Activated CD4-positive, alpha-beta T cell treated with anti-CD3 and anti-CD28 coated beads for 48 hours (primary cell): Measurements from ENCODE around the gene MOSPD3.

Source experiments
- DNase-seq: peaks from one replicate; pipeline ENCODE4 v3.0.0-alpha.2; 2020

Gene MOSPD3

DNA sequence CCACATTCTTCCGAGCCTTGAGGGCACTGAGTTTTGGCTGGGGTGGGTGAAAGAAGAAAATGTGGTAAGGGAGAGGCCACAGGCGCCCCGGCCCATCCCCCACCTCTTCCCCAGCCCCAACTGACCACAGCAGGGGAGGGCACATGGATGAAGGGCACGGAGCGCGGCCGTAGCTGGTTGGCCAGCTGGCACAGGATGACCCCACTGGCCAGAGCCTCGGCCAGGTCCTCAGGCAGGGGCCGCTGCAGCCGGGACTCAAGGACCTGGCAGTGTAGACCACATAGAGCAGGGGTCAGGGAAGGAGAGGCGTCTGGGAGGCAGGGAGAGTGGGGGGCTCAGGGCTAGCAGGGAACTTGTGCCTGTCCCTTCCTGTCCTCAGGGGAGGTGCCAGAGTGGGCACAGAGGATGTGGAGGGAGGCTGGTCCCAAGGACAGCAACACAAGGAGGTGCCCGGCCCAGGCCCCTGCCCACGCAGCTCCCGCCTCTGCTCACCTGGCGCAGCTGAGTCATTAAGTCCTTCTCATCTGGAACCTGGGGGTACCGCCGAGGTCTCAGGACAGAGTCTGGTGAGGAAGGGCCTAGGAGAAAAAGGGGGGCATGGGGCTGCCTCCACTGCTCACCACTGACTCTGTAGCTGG is 36.5 kb upstream of the MOSPD3 start:
- no peak for DNase-seq

DNA sequence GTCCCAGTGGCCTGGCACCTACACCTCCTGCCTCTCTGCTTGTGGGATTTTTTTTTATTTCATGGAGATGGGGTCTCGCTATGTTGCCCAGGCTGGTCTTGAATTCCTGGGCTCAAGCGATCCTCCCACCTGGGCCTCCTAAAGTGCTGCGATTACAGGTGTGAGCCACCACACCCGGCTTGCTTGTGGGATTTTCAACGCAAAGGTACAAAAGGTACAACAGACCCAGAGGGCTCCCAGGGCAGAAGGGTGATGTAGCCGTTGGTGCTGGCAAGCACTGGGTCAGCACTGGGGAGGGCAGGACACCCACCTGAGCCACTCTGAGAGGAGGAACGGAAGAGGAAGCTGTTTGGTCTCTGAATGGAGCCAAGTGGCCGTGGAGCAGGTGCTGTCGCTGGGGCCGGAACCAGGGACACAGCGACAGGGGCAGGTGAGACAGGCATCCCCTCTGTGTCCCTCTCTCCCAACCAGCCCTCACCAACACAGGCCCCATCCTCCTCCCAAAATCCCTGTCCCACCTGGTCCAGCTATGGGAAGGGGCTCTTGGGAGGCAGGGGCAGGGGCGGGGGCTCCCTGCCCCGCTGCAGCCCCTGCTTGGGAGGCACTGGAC is 35.9 kb upstream of the MOSPD3 start:
- DNase-seq, result no peak

DNA sequence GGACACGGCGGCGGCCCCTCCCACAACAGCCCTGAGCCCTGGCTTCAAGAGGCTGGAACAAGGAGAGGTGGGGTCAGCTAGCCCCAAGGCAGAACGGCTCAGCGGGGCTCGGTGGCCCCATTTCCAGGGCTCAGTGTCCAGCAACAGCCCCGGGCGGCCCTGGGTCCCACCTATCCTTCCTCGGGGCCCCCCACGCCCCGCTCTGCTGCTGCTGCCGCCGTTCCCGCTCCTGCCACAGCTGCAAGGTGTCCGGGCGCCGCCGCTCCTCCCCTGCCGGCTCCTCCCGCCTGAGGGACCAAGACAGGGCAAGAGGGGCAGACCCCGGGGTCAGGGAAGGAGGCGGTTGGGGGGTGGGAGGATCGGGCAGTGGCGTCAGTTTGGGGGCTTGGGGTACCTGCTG is 35.2 kb upstream of the MOSPD3 start:
- DNase-seq, result no peak

DNA sequence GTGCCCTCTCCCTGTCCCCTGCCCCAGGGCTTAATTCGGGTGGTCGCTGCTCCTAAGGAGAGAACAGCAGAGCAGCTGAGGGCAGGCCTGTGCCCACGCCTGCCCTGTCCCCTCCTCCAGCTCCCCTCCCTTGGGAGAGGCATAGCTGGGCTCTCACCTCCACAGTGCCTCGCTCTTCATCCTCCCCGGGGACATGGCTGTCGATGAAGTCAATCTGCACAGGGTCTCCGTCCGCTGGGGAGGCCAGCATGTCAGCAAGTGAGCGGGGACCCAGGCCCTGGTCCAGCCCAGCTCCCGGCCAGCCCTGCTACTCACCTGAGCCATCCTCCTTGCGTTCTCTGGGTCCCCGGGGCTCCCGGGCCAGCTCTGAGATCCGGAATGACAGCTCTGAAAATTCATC is 34.8 kb upstream of the MOSPD3 start:
- no peak for DNase-seq

DNA sequence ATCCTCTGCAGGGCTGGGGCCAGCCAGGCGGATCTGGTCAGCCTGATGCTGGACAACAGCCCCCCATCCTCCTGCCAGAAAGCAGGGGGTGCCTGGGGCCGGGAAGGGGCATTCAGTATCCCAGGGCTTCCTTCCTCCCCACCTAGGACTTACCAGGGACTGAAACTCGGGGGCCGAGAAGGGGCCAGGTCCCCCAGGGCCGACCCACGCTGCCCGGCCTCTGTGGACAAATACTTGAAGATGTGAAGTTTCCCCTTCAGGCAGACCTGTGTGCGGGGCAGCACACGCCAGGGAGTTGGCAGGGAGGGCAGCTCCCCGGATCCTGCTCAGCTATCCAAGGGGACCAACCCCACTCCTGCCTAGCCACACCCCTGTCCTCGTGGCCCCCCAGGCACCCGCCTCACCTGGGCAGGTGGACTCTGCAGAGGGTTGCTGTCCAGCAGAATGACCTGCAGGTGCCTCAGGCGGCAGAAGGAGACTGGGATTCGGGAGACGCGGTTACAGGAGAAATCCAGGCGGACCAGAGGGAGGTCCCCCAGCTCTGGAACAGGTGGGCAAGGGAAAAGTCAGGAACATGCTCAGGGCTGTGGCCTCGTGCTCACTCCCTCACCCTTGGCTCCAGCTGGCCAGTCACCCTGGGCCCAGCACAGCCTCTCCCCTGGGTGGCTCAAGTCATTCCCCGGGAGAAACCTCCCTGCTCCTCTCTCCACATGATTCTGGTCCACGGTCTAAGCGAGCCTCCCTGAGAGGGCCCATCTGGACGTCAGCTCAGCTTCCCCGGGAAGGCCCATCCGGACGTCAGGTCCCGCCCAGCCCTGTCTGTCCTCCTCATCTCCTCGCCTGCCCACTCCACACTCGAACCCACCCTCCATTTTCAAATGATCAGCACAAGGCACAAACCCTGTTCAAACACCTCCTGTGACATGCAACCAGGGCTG is 33.8 kb upstream of the MOSPD3 start:
- no peak for DNase-seq

DNA sequence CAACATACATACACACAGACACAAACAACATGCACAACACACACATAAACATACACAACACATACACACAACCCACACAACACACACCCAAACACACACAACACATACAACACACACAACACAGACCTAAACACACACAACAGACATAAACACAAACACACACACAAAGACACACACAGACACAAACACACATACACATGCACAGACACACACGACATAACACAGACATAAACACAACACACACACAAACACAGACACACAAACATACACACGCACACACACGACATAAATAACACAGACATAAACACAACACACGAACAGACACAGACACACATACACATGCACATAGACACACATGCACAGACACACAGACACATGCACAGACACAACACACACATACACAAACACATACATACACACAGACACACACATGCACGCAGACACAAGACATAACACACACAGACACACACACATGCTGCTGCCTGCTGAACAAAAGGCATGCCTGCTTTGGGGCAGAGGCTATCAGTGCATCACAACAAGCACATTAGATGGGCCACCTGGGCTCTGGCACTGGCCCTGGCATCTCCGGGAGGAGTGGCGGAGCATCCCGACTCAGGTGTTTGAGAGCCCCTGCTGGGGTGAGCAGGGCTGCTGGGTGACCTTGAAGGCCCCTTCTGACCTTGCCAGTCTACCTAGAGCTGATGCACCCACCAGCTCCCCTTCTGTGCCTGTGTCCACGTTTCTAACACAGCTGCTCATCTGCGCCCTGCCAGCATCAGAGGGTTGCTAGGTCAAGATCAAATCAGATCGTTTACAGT is 31.7 kb upstream of the MOSPD3 start:
- no peak for DNase-seq

DNA sequence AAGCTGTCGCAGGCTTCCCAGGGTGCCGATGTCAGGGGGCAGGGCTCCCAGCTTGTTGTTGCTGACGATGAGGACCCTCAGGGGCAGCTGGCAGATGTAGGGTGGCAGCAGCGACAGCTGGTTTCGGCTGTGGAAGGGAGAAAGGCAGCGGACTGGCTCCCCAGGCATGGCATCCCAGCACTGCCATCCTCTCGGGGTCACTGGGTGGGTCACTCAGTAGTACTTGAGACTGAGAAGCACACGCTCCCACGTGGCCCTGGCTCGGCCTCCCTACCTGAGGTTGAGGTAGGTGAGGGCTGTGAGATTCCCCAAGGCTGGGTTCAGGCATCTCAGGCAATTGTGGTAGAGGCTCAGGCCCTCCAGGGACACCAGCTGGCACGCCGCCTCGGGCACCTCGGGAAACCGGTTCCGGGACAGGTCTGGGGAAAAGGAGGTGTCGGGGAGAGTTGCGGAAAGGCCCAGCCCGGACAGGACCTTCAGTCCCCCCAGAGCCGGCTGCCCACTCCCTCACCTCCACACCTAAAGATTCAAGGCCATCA is 30.2 kb upstream of the MOSPD3 start:
- no peak for DNase-seq

DNA sequence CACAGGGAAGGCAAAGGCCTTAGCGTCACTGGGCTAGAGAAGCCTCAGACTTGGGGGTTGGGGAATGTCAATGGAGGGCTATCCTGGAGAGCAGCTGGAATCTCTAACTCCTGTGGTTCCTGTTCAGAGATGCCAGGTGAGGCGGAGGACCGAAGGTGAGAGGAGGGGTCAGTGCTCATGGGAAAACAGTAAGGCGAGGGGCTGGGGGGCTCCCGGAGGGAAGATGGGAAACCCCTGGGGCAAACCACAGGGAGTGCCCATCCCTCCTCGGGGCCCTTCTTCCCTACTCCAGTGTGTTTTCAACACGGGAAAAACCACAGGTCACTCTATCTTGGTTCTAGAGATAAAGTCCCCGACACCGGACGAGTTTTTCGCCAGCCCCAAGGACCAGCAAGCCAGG is 29.7 kb upstream of the MOSPD3 start:
- no peak for DNase-seq

DNA sequence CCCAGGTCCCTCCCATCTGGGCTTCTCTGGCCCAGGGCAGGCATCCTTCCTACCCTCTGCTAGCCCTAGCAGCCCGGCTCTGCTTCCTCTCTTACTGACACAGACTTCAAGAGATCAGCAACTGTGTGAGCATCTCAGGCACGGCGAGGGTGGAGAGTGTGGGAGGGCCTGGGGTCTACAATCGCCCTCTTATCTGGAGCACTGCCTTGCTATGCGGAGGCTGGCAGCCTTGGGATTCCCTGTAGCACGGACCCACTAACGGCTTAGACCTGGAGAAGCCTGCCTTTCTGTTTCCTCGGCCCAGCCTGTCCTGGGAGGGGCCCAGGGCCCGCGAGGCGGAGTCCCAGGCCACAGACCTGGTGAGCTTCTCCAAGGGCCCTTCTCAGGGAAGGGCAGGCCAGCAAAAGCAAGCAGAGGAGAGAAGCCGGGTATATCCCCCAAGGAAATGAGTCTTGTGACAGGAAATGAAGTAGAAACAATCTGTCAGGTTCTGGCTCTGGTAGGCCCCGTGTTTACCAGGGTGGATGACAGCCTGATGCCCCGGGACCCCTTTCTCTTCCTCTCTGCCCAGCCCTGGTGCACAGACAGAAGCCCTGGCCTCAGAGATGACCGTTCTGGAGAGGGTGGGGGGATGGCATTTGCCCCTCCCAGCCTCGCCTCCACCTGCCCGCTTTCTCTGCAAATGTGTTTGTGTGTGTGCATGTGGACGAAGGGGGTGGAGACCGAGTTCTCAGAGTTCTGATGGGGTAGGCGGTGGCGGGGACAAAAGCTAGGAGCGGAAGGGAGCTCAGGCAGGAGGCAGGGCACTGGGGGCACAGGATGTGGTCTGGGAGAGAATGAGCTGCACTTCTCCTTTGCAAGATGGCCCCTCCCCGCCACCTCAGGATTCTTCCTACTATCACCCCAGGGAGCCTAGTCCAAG is 28.9 kb upstream of the MOSPD3 start:
- DNase-seq, result peak; percentile 83

DNA sequence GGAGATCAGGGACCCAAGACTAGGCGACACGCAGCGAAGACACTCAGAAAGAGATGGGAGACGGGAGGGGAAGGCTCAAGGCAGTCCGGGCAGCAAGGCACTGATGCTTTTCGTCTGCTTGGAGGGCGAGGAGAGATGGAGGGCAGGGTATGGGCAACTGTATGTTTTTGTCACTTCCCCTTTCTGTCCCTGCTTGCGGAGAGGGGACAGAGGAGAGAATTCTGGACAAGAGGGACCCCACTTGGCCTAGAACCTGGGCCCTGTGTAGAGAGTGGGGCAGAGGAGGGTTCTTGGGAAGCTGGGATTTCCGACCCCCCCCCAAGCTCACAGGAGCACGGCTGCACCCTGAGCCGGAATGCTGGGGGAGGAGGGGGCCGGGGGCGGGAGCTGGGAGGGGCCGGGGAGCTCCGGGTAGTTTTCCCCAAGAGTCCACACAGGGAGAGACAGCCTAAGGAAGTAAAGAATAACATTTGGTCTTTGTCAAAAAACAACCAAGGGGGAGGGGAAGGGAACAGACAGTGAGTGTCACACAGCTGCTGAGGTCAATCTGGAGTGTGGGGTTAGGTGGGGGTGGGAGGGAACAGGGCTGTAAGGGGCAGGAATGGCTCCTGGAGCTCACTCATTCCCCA is 28.2 kb upstream of the MOSPD3 start:
- DNase-seq, result no peak

DNA sequence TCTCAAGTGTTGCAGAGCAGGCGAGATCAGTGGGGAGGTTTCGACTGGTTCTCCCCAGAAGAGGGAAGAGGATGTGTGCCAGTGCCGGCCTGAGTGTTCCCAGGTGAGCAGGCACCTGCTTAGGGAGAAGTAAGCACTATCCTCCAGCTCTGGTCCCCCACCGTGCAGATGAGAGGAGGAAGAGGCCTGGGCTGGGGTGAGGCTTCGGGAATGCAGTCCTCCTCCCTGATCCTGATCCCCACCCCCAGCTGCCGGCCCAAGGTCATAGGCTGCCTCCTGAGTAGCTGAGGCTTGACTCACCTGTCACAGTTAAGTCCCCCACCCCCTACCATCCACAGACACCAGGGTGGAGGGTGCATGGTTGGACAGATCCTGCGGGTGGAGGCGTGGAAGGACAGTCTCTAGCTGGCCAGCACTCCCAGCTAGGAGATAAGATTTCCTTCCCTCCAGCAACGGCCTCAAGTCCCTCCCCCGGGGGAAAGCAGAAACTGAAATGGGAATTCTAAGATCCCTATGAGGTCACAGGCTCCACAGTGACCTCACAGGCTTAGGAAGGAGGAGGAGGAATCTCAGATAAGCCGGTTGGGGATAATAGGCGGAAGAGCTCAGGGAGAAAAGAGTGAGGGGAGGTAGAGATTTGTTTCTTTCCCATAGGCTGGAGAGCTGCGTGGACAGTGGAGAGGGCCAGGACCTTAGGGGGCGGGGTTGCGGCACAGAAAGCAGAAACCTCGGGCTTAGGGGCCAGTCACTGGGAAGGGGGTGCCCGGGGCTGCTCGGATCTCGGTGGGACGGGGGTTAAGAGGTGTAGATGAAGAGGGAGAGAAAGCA is 27.4 kb upstream of the MOSPD3 start:
- DNase-seq, result peak; percentile 30

DNA sequence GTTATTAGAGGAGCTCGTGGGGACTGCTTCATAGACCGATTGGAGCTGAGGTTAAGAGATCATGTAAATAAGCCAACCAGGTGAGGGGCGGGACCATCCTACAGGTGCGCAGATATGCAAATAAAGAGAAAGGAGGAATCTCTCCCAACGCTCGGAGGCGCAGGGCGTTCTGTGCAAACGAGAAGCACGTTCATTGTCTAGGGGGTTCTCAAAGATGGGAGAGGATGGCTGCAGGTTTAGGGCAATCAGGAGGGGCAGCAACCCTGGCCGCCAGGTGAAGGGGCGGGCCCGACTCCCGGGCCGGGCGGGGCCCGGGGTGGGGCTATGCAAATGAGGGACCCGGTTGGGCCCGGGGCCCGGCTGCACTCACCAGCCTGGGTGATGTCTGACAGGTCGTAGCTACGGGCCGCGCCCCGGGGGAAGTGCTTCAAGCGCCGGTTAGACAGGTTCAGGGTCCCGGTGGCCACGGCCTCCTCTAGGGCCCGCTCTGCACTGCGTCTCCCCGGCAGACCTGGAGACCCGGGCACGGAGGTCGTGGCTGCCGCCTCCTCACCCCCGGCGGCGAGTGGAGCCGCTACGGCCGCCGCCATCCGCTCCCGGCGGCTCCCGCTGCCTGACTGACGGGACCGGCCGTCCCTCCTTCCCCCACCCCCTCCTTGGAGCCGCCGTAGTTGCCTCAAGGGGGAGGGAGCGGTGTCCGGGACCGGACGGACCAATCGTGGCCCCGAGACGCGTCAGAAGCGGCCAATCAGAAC is 26.7 kb upstream of the MOSPD3 start, which contains the start of gene LRCH4:
LRCH4 (minus strand) TSS at position 619 of the 755 bp plus-strand sequence; CDS start at position 590, 29 bp downstream.
- DNase-seq, result peak; percentile 66

DNA sequence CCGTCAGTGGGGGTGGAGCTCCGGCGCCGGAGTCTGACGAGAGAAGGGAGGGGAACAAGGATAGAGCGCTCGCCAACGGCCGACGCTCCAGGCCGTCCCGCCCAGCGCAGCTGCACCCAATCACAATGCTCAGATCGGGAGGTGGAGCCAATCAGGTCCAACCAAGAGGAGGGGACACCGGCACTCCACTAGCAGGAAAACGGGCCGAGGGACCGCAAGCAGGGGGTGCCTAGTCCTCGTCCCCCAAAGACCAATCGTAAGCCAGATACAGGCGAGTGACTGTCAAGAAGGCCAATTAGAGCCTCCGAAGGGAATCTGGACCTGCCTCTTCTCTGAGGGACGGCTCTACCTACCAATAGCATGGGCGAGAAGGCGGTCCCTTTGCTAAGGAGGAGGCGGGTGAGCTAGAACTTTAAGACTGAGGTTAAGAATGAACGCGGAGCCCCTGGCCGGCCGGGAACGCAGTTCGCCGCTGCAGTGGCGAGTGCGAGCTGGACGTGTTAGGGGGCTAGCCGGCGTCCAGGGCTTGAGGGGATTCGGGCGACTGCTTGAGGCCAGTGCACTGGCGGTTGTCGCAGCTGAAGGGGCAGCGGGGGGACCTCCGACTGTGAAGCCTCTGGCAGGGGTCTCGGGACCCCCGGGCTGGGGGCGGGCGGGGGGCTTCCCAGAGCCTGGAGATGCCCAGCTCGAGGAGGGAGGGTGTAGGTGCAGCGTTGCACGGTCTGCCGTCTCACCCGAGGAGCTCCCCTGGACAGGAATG is 25.9 kb upstream of the MOSPD3 start, which contains the start of gene FBXO24:
FBXO24 (plus strand) TSS at position 63 of the 760 bp plus-strand sequence; CDS start at position 361, 298 bp downstream.
- DNase-seq, result peak; percentile 100

DNA sequence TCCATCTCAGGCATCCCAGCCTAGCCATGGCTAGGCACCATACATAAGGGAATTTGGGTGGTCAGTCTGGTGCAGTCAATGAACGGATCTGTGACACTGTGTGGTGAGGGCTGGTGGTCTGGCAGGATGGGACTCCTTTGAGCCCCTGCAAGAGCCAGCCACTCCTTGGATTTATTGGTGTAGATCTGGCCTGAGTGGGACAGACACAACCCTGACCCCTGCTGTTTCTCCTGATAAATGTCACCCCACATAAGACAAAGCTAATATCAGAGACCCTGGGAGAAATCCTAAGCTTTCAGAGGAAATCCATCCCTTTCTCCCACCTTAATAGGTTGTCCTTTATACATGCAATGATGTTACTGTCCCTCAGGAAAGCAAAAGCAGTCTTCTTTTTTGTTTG is 23.9 kb upstream of the MOSPD3 start:
- no peak for DNase-seq

DNA sequence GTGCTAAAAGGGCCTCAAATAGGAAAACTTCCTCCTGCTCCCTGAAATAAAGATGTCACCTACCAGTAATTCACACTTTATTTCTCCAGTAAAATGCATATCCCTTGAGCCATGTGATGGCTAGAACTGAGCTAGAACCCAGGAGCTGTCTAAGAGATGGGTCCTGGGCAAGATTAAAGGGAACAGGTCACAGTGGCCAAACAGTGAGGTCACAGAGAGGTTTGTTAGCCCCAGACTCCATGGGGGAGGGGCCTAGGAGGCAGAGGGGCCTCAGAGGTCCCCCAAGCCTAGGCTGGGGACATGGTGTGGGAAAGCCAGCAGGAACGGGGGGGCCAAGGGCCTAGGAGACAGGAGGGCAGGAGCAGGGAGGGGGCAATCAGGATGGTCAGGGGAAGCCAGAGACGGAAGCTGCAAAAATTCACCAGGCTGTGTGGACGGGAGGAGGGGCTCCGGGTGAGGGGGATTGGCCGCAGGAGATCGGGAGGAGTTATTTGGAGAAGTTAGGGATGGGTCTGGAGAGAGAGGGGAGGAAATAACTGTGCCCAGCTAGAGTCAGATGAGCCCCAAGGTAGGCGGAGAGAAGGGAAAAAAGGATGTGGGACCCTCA is 22.9 kb upstream of the MOSPD3 start:
- no peak for DNase-seq

DNA sequence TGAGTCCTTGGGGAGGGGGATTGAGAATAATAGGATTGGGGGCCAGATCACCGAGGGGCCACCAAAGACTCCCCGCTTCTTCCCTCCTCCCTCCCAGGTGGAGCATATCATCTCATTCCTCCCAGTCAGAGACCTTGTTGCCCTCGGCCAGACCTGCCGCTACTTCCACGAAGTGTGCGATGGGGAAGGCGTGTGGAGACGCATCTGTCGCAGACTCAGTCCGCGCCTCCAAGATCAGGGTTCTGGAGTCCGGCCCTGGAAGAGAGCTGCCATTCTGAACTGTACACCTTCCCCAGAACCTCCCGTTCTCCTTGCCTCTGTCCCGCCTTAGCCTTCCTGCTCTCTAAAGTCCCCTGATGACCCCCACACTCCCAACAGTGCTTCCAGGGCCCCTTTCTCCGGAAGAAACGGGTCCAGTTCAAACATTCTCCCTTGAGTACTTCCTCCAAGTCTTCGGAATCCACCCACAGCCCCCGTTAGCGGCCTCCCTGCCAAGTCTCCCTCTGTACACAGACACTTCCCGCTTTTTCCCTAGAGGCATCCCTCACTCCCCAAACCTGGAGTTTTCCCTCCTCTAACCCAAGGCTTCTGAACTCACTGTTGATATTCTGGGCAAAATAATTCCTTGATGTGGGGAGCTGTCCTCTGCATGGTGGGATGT is 22.1 kb upstream of the MOSPD3 start:
- no peak for DNase-seq

DNA sequence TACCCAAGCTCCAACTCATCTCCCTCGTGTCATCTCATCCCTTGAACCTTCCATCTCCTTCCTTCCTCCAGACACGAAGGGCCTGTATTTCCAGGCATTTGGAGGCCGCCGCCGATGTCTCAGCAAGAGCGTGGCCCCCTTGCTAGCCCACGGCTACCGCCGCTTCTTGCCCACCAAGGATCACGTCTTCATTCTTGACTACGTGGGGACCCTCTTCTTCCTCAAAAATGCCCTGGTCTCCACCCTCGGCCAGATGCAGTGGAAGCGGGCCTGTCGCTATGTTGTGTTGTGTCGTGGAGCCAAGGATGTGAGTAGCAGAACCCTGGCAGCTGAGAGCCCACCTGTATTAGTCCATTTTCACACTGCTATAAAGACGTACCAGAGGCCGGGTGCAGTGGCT is 20.7 kb upstream of the MOSPD3 start:
- DNase-seq, result no peak
